ENCODE results near the gene TREX2.

DNA sequence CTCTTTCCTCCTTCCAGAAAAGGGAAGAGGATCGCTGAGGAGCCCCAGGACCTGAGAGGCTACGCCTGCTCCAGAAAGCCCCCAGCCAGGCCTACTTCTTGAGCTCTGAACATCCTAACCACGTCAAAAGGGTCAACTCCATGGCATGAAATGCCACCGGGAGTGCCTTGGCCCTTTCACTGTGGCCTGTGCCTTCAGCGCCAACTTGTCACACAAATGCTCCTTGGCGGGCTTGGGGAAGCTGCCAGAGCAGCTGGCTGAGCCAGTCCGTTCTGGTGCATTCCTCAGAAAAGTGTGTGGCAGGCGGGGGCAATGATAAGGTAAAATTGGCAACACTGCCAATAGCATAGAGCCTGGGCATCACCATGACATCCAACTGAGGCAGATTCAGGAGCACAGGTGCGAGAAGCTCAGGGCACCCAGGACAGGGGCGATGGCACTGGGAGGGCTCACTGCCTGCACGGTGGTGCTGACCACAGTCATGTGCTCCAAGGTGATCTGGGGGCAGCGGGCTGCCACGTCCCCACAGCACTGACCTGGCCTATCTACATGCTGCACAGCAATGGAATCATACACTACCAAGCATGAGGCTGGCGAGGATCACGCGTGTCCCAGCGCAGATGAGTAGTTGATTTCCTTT lies 12.1 kb upstream of the TREX2 start:
- TF ChIP-seq, protein P1, sequence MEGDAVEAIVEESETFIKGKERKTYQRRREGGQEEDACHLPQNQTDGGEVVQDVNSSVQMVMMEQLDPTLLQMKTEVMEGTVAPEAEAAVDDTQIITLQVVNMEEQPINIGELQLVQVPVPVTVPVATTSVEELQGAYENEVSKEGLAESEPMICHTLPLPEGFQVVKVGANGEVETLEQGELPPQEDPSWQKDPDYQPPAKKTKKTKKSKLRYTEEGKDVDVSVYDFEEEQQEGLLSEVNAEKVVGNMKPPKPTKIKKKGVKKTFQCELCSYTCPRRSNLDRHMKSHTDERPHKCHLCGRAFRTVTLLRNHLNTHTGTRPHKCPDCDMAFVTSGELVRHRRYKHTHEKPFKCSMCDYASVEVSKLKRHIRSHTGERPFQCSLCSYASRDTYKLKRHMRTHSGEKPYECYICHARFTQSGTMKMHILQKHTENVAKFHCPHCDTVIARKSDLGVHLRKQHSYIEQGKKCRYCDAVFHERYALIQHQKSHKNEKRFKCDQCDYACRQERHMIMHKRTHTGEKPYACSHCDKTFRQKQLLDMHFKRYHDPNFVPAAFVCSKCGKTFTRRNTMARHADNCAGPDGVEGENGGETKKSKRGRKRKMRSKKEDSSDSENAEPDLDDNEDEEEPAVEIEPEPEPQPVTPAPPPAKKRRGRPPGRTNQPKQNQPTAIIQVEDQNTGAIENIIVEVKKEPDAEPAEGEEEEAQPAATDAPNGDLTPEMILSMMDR (IDR thresholded peaks at IDR 0.05), result no peak
- TF ChIP-seq ZFX (IDR thresholded peaks at IDR 0.05; ENCODE audit: borderline replicate concordance), result no peak
